ENCODE results near the gene PFN1.
A peak's percentile ranks its signal among the peaks of the same experiment; 100 is the strongest.

PFN1 gene

DNA sequence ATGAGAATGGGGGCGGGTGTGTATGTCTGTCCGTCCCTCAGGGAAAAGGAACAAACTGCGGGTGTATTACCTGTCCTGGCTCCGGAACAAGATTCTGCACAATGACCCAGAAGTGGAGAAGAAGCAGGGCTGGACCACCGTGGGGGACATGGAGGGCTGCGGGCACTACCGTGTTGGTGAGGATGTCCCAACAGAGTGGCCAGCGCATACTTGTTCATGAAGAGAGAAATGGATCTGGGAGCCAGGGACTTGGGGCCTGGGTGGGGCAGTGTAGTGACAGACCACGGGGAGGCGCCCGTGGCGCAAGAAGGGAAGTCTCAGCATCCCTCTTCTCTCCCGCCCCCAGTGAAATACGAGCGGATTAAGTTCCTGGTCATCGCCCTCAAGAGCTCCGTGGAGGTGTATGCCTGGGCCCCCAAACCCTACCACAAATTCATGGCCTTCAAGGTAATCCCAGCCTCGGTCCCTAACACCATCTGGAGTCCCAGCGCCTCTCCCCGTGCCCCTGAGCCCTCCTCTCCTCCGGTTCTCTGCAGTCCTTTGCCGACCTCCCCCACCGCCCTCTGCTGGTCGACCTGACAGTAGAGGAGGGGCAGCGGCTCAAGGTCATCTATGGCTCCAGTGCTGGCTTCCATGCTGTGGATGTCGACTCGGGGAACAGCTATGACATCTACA is 52.5 kb downstream of the PFN1 start:
- DNase-seq, result peak; percentile 74

Measured in inflammatory macrophage treated with lipopolysaccharide for 4 hours (primary cell).